Liver (tissue), 3 donors: ENCODE results near the gene TEX48.

Experiments used
- ATF3 ChIP-seq: IDR thresholded peaks from 2 replicates; pipeline ENCODE4 v1.6.1; 2016; ENCODE audit warnings: antibody characterized with exemption
- CTCF ChIP-seq: fragments of 150-350 bp; IDR thresholded peaks from 2 replicates; pipeline ENCODE4 v1.5.1; 2017; ENCODE audit warnings: improper control_type of control experiment, low read depth, low read length; ENCODE audit not compliant: missing input control
- EGR1 ChIP-seq, 2 donors: IDR thresholded peaks; 2 replicates each; pipeline ENCODE4 v1.6.1; 2016 to 2018; ENCODE audit warnings: antibody characterized with exemption in 2 of 2, low read depth in 2 of 2
- FOXA1 ChIP-seq: IDR thresholded peaks from 2 replicates; pipeline ENCODE4 v1.6.1; 2016; ENCODE audit warnings: antibody characterized with exemption
- GABPA ChIP-seq, 2 donors: IDR thresholded peaks in 1 of 2; conservative IDR thresholded peaks in 1 of 2; 2 replicates each; pipeline ENCODE4 v1.6.1; 2016; ENCODE audit warnings: antibody characterized with exemption in 2 of 2, mild to moderate bottlenecking in 1 of 2, moderate library complexity in 1 of 2
- HNF4G ChIP-seq: IDR thresholded peaks from 2 replicates; pipeline ENCODE4 v1.6.1; 2016; ENCODE audit warnings: antibody characterized with exemption
- JUND ChIP-seq, 2 donors: IDR thresholded peaks; 2 replicates each; pipeline ENCODE4 v1.6.1; 2016; ENCODE audit warnings: antibody characterized with exemption in 2 of 2
- MAX ChIP-seq: IDR thresholded peaks from 2 replicates; pipeline ENCODE4 v1.6.1; 2016; ENCODE audit warnings: antibody characterized with exemption
- RAD21 ChIP-seq, 2 donors: IDR thresholded peaks; 2 replicates each; pipeline ENCODE4 v1.6.1; 2016; ENCODE audit warnings: antibody characterized with exemption in 2 of 2, mild to moderate bottlenecking in 2 of 2
- REST ChIP-seq: IDR thresholded peaks from 2 replicates; pipeline ENCODE4 v1.6.1; 2016; ENCODE audit warnings: antibody characterized with exemption, mild to moderate bottlenecking
- YY1 ChIP-seq: IDR thresholded peaks from 2 replicates; pipeline ENCODE4 v1.6.1; 2016; ENCODE audit warnings: antibody characterized with exemption, mild to moderate bottlenecking
- donor health status: healthy.
- donor health status: healthy.

GRCh38 chr9:114690308-114690707 lies 8.3 kb upstream of the TEX48 start:
- TF ChIP-seq CTCF: no peak
- TF ChIP-seq RAD21 (IDR thresholded peaks at IDR 0.05): no peak
- TF ChIP-seq JUND (IDR thresholded peaks at IDR 0.05): no peak
- no peak for TF ChIP-seq ATF3
- no peak for TF ChIP-seq FOXA1
- TF ChIP-seq HNF4G: no peak
- TF ChIP-seq REST: no peak
- TF ChIP-seq EGR1 (IDR thresholded peaks at IDR 0.05; ENCODE audit: low read depth in 2 of 2): no peak
- TF ChIP-seq MAX: no peak
- no peak for TF ChIP-seq YY1
- TF ChIP-seq GABPA (IDR thresholded peaks at IDR 0.05 in 1 of 2, conservative IDR thresholded peaks at IDR 0.05 in 1 of 2): no peak
